Choroid plexus epithelial cell (primary cell): ENCODE results near the gene ZDHHC14.

ENCODE experiments used
- DNase-seq: peaks from one replicate; pipeline ENCODE4 v3.0.0-alpha.2; 2010; ENCODE audit warnings: low read depth
- H3K4me3 ChIP-seq: 2 replicates; pipeline ENCODE4 v1.5.1; 2011; ENCODE audit warnings: low read depth, mild to moderate bottlenecking, control low read depth, low read length, moderate library complexity
- TF ChIP-seq, protein P1 (sequence below): conservative IDR thresholded peaks from 2 replicates; pipeline ENCODE4 v1.5.1; 2011; ENCODE audit warnings: low read depth, mild to moderate bottlenecking, control low read depth, inconsistent platforms, low read length, moderate library complexity

ZDHHC14 gene

GRCh38 chr6:157511682-157512381 lies 130.8 kb downstream of the ZDHHC14 start:
- no peak overlapping the region for H3K4me3 ChIP-seq

GRCh38 chr6:157512382-157512682 lies 131.3 kb downstream of the ZDHHC14 start:
- TF ChIP-seq, protein P1, sequence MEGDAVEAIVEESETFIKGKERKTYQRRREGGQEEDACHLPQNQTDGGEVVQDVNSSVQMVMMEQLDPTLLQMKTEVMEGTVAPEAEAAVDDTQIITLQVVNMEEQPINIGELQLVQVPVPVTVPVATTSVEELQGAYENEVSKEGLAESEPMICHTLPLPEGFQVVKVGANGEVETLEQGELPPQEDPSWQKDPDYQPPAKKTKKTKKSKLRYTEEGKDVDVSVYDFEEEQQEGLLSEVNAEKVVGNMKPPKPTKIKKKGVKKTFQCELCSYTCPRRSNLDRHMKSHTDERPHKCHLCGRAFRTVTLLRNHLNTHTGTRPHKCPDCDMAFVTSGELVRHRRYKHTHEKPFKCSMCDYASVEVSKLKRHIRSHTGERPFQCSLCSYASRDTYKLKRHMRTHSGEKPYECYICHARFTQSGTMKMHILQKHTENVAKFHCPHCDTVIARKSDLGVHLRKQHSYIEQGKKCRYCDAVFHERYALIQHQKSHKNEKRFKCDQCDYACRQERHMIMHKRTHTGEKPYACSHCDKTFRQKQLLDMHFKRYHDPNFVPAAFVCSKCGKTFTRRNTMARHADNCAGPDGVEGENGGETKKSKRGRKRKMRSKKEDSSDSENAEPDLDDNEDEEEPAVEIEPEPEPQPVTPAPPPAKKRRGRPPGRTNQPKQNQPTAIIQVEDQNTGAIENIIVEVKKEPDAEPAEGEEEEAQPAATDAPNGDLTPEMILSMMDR = no peak
- H3K4me3 ChIP-seq = no peak overlapping the region
- DNase-seq = no peak

More at GRCh38 chr6:157511682-157512381, 130.8 kb downstream of the ZDHHC14 start:
- no peak for DNase-seq
- TF ChIP-seq, protein P1 = no peak

DNA sequence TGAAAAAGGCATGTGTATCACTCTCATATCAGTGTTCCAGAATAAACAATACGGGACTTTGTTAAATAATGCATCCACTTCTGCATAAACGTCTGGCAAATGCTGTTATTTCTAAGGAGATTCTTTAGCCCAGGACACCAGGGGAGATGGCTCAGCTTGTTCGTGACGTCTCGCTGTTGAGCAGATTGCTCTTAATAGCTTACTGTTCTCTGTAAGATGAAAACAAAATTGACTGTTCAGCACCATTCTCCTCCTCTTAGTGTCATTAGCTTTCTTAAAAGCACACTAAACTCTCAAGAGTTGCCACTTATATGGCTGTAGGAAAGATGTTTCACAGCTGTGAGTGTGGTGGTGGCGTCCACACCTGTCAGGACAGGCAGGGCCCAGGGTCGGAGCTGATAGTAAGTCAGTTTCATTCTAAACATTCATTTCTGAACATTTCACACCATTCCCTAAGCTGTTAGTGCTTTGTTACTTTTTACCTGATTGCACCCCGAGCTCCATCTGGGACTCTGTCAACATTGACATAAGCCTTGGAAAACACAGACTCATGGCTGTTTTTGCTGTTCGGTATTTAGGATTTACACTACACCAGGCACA lies 132.1 kb downstream of the ZDHHC14 start:
- TF ChIP-seq, protein P1 = no peak
- no peak overlapping the region for H3K4me3 ChIP-seq
- peak; percentile 36 for DNase-seq

GRCh38 chr6:157513619-157514485 lies 132.9 kb downstream of the ZDHHC14 start:
- H3K4me3 ChIP-seq = no peak overlapping the region
- no peak for DNase-seq
- TF ChIP-seq, protein P1 = no peak

DNA sequence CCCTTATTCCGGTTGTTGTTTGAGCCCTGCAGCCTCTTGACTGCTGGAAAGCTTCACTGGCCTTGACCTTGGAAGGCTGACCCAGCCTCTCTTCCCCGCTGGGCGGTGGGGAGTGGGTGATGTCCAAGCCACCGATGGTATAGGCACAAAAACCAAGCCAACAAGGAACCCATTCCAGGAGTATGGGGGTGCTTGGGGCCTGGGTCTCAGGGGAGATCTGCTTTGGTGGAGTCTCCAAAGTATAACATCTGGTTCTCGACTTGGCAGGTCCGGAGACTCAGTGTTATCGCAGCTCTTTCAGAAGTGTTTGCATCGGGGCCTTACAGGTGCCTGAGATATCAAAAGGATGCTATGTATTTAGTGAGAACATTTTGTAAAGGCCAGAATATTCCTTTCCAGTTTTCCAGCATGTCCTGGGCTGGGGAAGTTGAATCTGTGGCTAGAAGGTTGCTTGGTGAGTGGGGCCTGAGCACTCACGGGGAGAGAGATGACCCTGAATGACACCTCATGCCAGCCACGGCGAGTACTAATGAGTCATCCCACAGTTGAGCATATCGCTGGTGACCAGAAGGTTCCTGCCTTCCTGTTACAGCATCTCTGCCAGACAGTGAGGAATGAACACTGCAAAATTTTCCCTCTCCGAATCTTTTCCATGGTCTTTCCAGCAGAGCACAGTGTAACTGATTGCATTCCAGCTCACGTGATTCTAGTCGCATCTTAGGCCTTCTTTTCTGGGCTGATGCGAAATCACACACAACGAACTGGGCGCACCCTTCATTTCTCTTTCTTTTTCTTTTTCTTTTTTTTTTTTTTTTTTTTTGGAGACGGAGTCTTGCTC lies 133.9 kb downstream of the ZDHHC14 start:
- no peak overlapping the region for H3K4me3 ChIP-seq
- TF ChIP-seq, protein P1 = no peak
- DNase-seq = peak; percentile 58

DNA sequence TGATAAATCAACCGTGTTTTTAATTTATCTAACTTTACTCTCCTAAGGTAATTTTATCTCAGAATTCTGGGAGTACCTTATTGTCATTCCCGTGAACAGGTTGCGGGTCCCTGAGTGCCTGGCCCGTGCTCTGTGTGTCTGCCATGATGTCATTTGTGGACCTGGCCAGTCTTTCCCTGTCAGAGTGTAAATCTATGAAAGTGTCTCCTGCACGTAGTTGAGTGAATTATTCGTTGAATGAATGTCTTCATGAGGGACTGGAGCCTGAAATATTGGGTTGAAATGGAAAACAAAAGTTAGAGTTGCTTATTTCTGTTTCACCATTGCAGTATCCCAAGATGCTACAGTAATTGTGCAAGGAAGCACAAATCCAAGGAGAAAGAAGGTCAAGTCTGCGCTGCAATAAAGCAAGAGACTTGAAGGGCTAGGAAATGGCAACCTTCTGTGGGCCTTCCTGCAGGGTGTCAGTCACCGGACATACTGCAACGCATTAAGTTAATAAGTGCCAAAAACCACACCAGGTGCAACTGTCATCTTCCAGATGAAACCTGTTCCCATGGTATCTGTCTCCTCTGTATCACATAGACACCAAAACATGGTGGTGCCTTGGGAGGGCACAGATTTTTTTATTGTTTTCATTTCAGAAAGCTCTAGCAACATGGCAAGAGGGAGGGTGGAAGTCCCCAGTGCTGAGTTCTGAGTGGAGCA lies 135.5 kb downstream of the ZDHHC14 start:
- TF ChIP-seq, protein P1 = no peak
- DNase-seq = no peak

More for the DNA sequence above, 135.5 kb downstream of the ZDHHC14 start:
- no peak overlapping the region for H3K4me3 ChIP-seq
